ENCODE data around the gene SCN3A. TPM values are rescaled to one million over a fixed set of nuclear protein-coding genes. Genes with fewer than 3 reads are reported as not detected.

SCN3A gene
- total RNA-seq, 1 donor from 2014 or later: 1.4 TPM

DNA sequence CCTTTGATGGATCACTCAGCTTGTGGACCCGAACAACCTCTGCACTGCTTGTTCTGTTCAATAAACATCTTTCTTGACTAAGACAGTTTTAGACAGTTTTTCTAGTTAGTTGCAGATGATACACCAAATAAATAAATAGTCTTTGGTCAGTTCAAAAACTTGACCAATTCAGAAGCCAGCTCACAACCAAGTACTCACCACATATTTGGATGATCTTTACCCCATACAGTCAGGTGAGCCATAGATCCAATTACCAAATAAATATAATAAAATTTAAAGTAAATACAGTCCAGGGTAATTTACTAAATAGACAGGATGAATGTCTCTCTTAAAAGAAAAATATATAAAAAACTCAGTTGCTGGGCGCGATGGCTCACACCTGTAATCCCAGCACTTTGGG, 18.2 kb downstream of the SCN3A start:
- Mint-ChIP-seq H3K9me3 (ENCODE audit: unreplicated experiment) (no peaks in the 10 kb centered on the region), H3K36me3 (ENCODE audit: low read depth, unreplicated experiment) (no peaks in the 10 kb centered on the region), H3K4me1 (ENCODE audit: low read depth, unreplicated experiment) (no peaks in the 10 kb centered on the region), H3K4me3 (ENCODE audit: unreplicated experiment) (no peak overlapping the region), H3K27ac (ENCODE audit: unreplicated experiment) (no peak overlapping the region), H3K27me3 (ENCODE audit: low read depth, unreplicated experiment) (no peaks in the 10 kb centered on the region)
- H3K9me3 ChIP-seq (ENCODE audit: insufficient read depth, low read depth, low read length): no peaks in the 10 kb centered on the region
- H3K4me2 ChIP-seq (ENCODE audit: low read length): no peak overlapping the region
- no peak overlapping the region for H3K9ac ChIP-seq (ENCODE audit: low read length)
- DNase-seq (ENCODE audit: low read depth): no peak
- no peak overlapping the region for H2AFZ ChIP-seq (ENCODE audit: low read depth, low read length)
- no peaks in the 10 kb centered on the region for H3K27me3 ChIP-seq (ENCODE audit: insufficient read depth, low read length)
- H3K36me3 ChIP-seq (ENCODE audit: insufficient read depth, low read length): no peaks in the 10 kb centered on the region
- no peaks in the 10 kb centered on the region for H3K79me2 ChIP-seq (ENCODE audit: insufficient read depth, low read length)
- H3K27ac ChIP-seq (ENCODE audit: low read depth, low read length): no peak overlapping the region
- no peaks in the 10 kb centered on the region for H4K20me1 ChIP-seq (ENCODE audit: insufficient read depth, low read length)
- no peaks in the 10 kb centered on the region for H3K4me1 ChIP-seq (ENCODE audit: insufficient read depth, low read length)
- TF ChIP-seq EZH2 (IDR thresholded peaks at IDR 0.05; ENCODE audit: insufficient read depth, low read length): no peak
- TF ChIP-seq, protein P1, sequence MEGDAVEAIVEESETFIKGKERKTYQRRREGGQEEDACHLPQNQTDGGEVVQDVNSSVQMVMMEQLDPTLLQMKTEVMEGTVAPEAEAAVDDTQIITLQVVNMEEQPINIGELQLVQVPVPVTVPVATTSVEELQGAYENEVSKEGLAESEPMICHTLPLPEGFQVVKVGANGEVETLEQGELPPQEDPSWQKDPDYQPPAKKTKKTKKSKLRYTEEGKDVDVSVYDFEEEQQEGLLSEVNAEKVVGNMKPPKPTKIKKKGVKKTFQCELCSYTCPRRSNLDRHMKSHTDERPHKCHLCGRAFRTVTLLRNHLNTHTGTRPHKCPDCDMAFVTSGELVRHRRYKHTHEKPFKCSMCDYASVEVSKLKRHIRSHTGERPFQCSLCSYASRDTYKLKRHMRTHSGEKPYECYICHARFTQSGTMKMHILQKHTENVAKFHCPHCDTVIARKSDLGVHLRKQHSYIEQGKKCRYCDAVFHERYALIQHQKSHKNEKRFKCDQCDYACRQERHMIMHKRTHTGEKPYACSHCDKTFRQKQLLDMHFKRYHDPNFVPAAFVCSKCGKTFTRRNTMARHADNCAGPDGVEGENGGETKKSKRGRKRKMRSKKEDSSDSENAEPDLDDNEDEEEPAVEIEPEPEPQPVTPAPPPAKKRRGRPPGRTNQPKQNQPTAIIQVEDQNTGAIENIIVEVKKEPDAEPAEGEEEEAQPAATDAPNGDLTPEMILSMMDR (IDR thresholded peaks at IDR 0.05; ENCODE audit: insufficient read depth, low read depth, low read length): no peak
- no peak for FAIRE-seq
- no peak overlapping the region for H3K4me3 ChIP-seq (ENCODE audit: insufficient read depth, low read depth, low read length)

DNA sequence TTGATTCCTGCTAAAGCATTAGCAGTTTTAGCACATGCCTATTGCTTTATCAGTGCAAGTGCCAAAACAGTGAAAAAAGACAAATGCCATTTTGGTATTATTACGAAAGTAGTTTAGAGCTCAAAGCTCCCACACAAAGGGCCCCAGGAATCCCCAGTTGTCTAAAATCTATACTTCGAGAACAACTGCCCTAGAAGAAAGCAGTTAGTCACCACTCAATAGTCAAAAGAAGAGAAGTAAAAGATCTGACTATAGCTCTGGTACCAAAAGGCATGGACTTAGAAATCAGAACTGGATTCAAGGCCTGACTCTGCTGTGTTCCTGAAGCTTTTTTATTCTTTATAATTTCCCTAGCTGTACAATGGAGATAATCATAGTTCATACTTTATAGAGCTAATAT, 21.8 kb downstream of the SCN3A start:
- Histone ChIP-seq H3K27ac (ENCODE audit: low read depth, low read length) (no peak overlapping the region), H3K9me3 (ENCODE audit: insufficient read depth, low read depth, low read length) (no peaks in the 10 kb centered on the region), H3K27me3 (ENCODE audit: insufficient read depth, low read length) (no peaks in the 10 kb centered on the region), H3K79me2 (ENCODE audit: insufficient read depth, low read length) (no peaks in the 10 kb centered on the region), H3K4me3 (ENCODE audit: insufficient read depth, low read depth, low read length) (no peak overlapping the region), H3K4me2 (ENCODE audit: low read length) (no peak overlapping the region), H4K20me1 (ENCODE audit: insufficient read depth, low read length) (no peaks in the 10 kb centered on the region), H3K9ac (ENCODE audit: low read length) (no peak overlapping the region), H3K36me3 (ENCODE audit: insufficient read depth, low read length) (no peaks in the 10 kb centered on the region), H3K4me1 (ENCODE audit: insufficient read depth, low read length) (no peaks in the 10 kb centered on the region), H2AFZ (ENCODE audit: low read depth, low read length) (no peak overlapping the region)
- no peak for DNase-seq (ENCODE audit: low read depth)
- H3K9me3 Mint-ChIP-seq (ENCODE audit: unreplicated experiment): no peaks in the 10 kb centered on the region
- TF ChIP-seq, protein P1 (IDR thresholded peaks at IDR 0.05; ENCODE audit: insufficient read depth, low read depth, low read length): no peak
- no peak for TF ChIP-seq EZH2 (IDR thresholded peaks at IDR 0.05; ENCODE audit: insufficient read depth, low read length)
- H3K27me3 Mint-ChIP-seq (ENCODE audit: low read depth, unreplicated experiment): no peaks in the 10 kb centered on the region
- H3K4me3 Mint-ChIP-seq (ENCODE audit: unreplicated experiment): no peak overlapping the region
- no peaks in the 10 kb centered on the region for H3K36me3 Mint-ChIP-seq (ENCODE audit: low read depth, unreplicated experiment)
- H3K27ac Mint-ChIP-seq (ENCODE audit: unreplicated experiment): no peak overlapping the region
- H3K4me1 Mint-ChIP-seq (ENCODE audit: low read depth, unreplicated experiment): no peaks in the 10 kb centered on the region
- no peak for FAIRE-seq

DNA sequence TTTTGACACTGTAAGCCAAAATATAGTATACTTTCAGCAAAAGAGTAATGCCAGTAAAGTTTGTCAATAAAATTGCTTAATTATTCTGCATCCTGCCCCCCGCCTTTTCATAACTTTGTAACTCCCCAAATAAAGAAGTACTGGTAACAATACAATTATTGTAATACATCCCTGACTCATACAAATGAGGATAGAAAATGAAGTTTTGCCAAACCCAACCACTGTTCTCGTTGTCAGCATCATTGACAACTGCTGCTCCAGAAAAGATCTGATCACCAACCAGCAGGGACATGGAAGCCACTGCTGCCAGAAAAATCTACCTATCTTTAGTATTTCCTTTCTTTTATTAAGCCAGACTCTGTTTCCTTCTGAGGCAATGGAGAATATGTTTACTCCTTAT, 27.1 kb downstream of the SCN3A start:
- no peaks in the 10 kb centered on the region for H3K36me3 Mint-ChIP-seq (ENCODE audit: low read depth, unreplicated experiment)
- DNase-seq (ENCODE audit: low read depth) (no peak), FAIRE-seq (no peak)
- Histone ChIP-seq H3K4me2 (ENCODE audit: low read length) (no peak overlapping the region), H2AFZ (ENCODE audit: low read depth, low read length) (no peak overlapping the region), H3K36me3 (ENCODE audit: insufficient read depth, low read length) (no peaks in the 10 kb centered on the region), H3K4me3 (ENCODE audit: insufficient read depth, low read depth, low read length) (no peak overlapping the region), H3K4me1 (ENCODE audit: insufficient read depth, low read length) (no peaks in the 10 kb centered on the region), H4K20me1 (ENCODE audit: insufficient read depth, low read length) (no peaks in the 10 kb centered on the region), H3K79me2 (ENCODE audit: insufficient read depth, low read length) (no peaks in the 10 kb centered on the region), H3K9me3 (ENCODE audit: insufficient read depth, low read depth, low read length) (no peaks in the 10 kb centered on the region), H3K27ac (ENCODE audit: low read depth, low read length) (no peak overlapping the region), H3K27me3 (ENCODE audit: insufficient read depth, low read length) (no peaks in the 10 kb centered on the region), H3K9ac (ENCODE audit: low read length) (no peak overlapping the region)
- no peak overlapping the region for H3K4me3 Mint-ChIP-seq (ENCODE audit: unreplicated experiment)
- TF ChIP-seq EZH2 (IDR thresholded peaks at IDR 0.05; ENCODE audit: insufficient read depth, low read length): no peak
- TF ChIP-seq, protein P1 (IDR thresholded peaks at IDR 0.05; ENCODE audit: insufficient read depth, low read depth, low read length): no peak
- H3K9me3 Mint-ChIP-seq (ENCODE audit: unreplicated experiment): no peaks in the 10 kb centered on the region
- no peaks in the 10 kb centered on the region for H3K4me1 Mint-ChIP-seq (ENCODE audit: low read depth, unreplicated experiment)
- no peaks in the 10 kb centered on the region for H3K27me3 Mint-ChIP-seq (ENCODE audit: low read depth, unreplicated experiment)
- H3K27ac Mint-ChIP-seq (ENCODE audit: unreplicated experiment): no peak overlapping the region
